Measurements from ENCODE around the gene MNAT1. TPM values are rescaled to one million over a fixed set of nuclear protein-coding genes. Genes with fewer than 3 reads are reported as not detected.

Gene MNAT1
- total RNA-seq, 1 donor, result 59.9 TPM

DNA sequence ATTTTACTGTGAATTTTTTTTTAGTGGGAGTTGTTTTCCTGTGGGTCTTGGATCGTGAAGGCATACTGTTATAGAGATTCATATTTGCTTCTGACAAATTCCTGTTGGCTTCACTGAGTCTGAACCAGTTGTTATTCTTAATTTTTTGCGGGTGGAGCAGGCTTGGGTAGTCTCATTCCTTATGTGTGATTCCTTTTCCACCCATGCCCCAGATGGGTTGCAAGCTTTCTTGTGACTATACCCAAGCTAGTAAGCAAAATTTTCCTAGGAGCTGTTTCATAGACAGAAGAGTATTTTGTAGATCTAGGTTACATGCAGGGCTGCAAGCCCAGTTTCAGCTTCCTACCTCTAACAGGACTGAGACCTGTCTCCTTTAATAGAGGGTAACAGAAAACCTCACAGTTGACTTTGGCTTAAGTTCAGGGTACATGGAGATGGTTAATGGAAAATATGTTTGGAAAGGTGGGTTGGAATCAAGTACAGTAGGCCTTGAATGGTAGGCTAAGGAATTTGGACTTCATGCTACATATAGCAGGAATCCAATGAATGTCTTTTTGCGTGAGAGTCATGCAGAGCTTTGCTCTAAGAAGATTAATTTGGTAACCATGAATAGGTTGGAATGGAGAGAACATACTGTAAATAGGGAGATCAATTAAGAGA is 217.3 kb downstream of the MNAT1 start:
- TF ChIP-seq, protein P1, sequence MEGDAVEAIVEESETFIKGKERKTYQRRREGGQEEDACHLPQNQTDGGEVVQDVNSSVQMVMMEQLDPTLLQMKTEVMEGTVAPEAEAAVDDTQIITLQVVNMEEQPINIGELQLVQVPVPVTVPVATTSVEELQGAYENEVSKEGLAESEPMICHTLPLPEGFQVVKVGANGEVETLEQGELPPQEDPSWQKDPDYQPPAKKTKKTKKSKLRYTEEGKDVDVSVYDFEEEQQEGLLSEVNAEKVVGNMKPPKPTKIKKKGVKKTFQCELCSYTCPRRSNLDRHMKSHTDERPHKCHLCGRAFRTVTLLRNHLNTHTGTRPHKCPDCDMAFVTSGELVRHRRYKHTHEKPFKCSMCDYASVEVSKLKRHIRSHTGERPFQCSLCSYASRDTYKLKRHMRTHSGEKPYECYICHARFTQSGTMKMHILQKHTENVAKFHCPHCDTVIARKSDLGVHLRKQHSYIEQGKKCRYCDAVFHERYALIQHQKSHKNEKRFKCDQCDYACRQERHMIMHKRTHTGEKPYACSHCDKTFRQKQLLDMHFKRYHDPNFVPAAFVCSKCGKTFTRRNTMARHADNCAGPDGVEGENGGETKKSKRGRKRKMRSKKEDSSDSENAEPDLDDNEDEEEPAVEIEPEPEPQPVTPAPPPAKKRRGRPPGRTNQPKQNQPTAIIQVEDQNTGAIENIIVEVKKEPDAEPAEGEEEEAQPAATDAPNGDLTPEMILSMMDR (IDR thresholded peaks at IDR 0.05; ENCODE audit: insufficient read depth, low read length), result no peak
- peak; percentile 36 for DNase-seq (ENCODE audit: low read depth)
- H3K4me3 ChIP-seq (ENCODE audit: low read depth, low read length), result no peak overlapping the region

DNA sequence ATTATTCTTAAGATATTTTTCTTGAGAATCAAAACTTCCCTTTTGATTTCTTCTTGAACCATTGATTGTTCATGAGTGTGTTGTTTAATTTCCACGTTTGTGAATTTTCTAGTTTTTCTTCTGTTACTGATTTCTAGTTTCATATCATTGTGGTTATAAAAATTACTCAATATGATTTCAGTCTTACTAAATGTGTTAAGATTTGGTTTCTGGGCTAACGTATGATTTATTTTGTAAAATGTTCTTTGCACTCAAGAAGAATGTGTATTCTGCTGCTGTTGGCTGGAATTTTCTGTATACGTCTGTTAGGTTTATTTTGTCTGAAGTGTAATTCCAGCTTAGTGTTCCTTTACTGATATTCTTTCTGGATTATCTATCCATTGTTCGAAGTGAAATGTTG is 221.6 kb downstream of the MNAT1 start:
- TF ChIP-seq, protein P1 (IDR thresholded peaks at IDR 0.05; ENCODE audit: insufficient read depth, low read length), result no peak
- no peak overlapping the region for H3K4me3 ChIP-seq (ENCODE audit: low read depth, low read length)
- no peak for DNase-seq (ENCODE audit: low read depth)

DNA sequence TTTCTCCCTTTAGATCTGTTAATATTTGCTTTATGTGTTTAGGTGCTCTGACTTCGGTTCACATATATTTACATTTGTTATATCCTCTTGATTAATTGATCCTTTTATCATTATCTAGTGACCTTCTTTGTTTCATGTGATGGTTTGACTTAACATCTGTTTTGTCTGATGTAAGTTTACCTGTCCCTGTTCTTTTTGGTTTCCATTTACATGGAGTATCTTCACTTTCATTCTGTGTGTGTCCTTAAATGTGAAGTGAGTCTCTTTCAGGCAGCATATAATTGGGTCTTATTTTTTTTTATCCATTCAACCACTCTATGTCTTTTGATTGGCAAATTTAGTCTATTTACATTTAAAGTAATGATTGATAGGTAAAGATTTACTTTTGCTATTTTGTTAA is 222.1 kb downstream of the MNAT1 start:
- TF ChIP-seq, protein P1 (IDR thresholded peaks at IDR 0.05; ENCODE audit: insufficient read depth, low read length), result no peak
- H3K4me3 ChIP-seq (ENCODE audit: low read depth, low read length), result no peak overlapping the region
- no peak for DNase-seq (ENCODE audit: low read depth)

DNA sequence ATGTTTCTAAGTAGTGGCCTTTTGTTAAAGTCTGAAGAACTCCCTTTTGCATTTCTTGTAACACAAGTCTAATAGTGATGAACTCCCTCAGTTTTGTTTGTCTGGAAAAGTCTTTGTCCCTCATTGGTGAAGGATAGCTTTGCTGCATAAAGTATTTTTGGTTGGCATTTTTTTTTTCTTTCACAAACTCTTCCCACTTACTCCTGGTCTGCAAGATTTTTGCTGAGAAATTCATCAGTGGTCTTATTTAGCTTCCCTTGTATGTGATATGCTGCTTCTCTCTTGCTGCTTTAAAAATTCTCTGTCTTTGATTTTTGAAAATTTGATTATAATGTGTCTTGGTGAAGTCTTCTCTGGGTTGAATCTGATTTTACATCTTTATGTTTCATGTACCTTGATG is 223.6 kb downstream of the MNAT1 start:
- no peak for DNase-seq (ENCODE audit: low read depth)
- TF ChIP-seq, protein P1 (IDR thresholded peaks at IDR 0.05; ENCODE audit: insufficient read depth, low read length), result no peak
- no peak overlapping the region for H3K4me3 ChIP-seq (ENCODE audit: low read depth, low read length)

DNA sequence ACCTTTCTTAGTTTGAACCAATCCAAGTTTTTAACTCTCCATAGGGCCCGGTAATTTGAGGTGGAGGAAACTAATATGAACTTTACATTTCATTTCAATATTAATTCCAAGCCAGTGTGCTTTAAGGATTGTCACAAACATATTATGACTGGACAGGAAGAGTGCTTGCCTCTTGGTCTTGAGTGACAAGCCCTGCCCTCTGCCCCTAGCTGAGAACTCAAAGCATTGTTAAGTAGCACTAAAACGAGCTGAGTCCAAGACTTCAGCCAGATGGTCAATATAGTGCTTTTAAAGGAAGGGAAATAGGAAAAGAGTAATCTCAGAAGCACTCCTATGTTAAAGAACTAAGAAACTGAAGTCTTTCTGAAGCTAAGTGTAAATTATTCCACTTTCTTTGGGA is 229.2 kb downstream of the MNAT1 start:
- no peak overlapping the region for H3K4me3 ChIP-seq (ENCODE audit: low read depth, low read length)
- TF ChIP-seq, protein P1 (IDR thresholded peaks at IDR 0.05; ENCODE audit: insufficient read depth, low read length), result no peak
- no peak for DNase-seq (ENCODE audit: low read depth)

DNA sequence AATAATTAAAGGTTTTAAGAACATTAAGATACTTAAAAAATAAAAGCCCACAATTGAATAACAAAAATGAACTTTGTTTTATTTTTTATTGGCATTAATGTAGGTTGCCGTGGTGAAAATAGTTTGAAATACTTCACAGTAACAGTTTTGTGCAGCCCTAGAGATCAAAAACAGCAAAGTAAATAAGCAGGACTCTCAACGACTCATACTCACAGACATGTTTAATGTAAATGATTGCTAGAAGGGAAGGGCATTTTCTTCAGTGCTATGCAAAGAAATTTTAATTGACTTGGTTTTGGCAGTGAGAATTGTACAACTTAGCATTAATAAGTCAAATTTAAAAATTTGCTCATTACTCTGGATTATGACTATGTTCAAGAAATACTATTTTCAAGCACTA is 230.3 kb downstream of the MNAT1 start:
- H3K4me3 ChIP-seq (ENCODE audit: low read depth, low read length), result no peak overlapping the region
- TF ChIP-seq, protein P1 (IDR thresholded peaks at IDR 0.05; ENCODE audit: insufficient read depth, low read length), result no peak
- no peak for DNase-seq (ENCODE audit: low read depth)

DNA sequence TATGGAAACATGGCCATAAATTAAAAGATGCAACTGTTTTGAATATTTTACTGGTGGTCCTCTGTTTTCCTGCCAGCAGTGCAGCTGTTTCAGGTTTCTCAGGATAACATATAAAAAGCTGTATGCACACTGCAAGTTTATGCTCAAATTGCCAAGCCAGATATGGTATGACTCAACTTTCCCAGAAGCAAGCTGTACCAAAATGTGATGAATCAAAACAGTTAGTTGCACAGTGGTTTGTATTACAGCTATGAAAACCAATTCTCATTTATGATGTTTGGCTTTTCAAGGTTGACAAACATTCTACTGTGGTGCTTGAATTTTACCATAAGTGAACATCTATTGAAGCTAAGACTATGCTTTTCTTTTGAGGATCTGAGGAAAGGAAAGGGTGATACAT is 230.8 kb downstream of the MNAT1 start:
- DNase-seq (ENCODE audit: low read depth), result peak; percentile 82
- TF ChIP-seq, protein P1 (IDR thresholded peaks at IDR 0.05; ENCODE audit: insufficient read depth, low read length), result no peak
- H3K4me3 ChIP-seq (ENCODE audit: low read depth, low read length), result no peak overlapping the region

Measured in fibroblast of the aortic adventitia (primary cell).